Loucy (cell line): ENCODE data around the gene IL16.
"Not testable (repeated sequence)": the region's sequence is repeated elsewhere in the genome, so short reads cannot be mapped to it uniquely, and the experiment has no call there.

Experiments
- H2AFZ ChIP-seq: fragments of 200-600 bp; sonication (generic); 2 replicates; pipeline ENCODE4 v1.6.0; 2016; ENCODE audit warnings: antibody characterized with exemption, mild to moderate bottlenecking, low read length, moderate library complexity
- H3F3A ChIP-seq: fragments of 200-600 bp; 2 replicates; pipeline ENCODE4 v1.6.0; 2016; ENCODE audit warnings: antibody characterized with exemption, low read depth, mild to moderate bottlenecking
- H3K27me3 ChIP-seq: fragments of 200-600 bp; sonication (generic); 2 replicates; pipeline ENCODE4 v1.6.1; 2014; ENCODE audit warnings: low read length, mild to moderate bottlenecking; ENCODE audit not compliant: insufficient read depth, poor library complexity, severe bottlenecking
- H3K36me3 ChIP-seq: fragments of 200-600 bp; sonication (generic); 2 replicates; pipeline ENCODE4 v1.6.1; 2016; ENCODE audit warnings: low read length; ENCODE audit not compliant: insufficient read depth
- H3K4me1 ChIP-seq: fragments of 200-600 bp; sonication (generic); 2 replicates; pipeline ENCODE4 v1.5.1; 2014; ENCODE audit warnings: low read length, mild to moderate bottlenecking; ENCODE audit not compliant: insufficient read depth, poor library complexity, severe bottlenecking
- H3K4me2 ChIP-seq: fragments of 200-600 bp; sonication (generic); 2 replicates; pipeline ENCODE4 v1.6.0; 2014; ENCODE audit warnings: antibody characterized with exemption, low read length, low read depth, mild to moderate bottlenecking; ENCODE audit not compliant: poor library complexity, severe bottlenecking
- H3K4me3 ChIP-seq: fragments of 200-600 bp; sonication (generic); 2 replicates; pipeline ENCODE4 v1.5.1; 2014; ENCODE audit warnings: low read length, mild to moderate bottlenecking, mixed read lengths; ENCODE audit not compliant: poor library complexity, severe bottlenecking
- H3K79me2 ChIP-seq: fragments of 200-600 bp; sonication (generic); 2 replicates; pipeline ENCODE4 v1.6.1; 2014; ENCODE audit warnings: low read length; ENCODE audit not compliant: insufficient read depth
- H3K9ac ChIP-seq: fragments of 200-600 bp; sonication (generic); 2 replicates; pipeline ENCODE4 v1.6.0; 2014; ENCODE audit warnings: mild to moderate bottlenecking, low read depth, low read length, moderate library complexity; ENCODE audit not compliant: poor library complexity, severe bottlenecking
- H3K9me2 ChIP-seq: fragments of 200-600 bp; sonication (generic); replicated peaks from 2 replicates; pipeline ENCODE4 v1.6.1; 2016; ENCODE audit warnings: low read depth, low read length, mixed read lengths
- H3K9me3 ChIP-seq: fragments of 200-600 bp; sonication (generic); 2 replicates; pipeline ENCODE4 v1.6.1; 2014; ENCODE audit warnings: mild to moderate bottlenecking, antibody characterized with exemption, low read length, low read depth; ENCODE audit not compliant: insufficient read depth
- H4K20me1 ChIP-seq: fragments of 200-600 bp; sonication (generic); 2 replicates; pipeline ENCODE4 v1.6.0; 2014; ENCODE audit warnings: antibody characterized with exemption, low read length, mild to moderate bottlenecking; ENCODE audit not compliant: insufficient read depth, poor library complexity, severe bottlenecking
- EZH2phosphoT487 ChIP-seq: fragments of 200-600 bp; IDR thresholded peaks from 2 replicates; pipeline ENCODE4 v1.6.1; 2018; ENCODE audit warnings: antibody characterized with exemption, mild to moderate bottlenecking, moderate library complexity, borderline replicate concordance
- TF ChIP-seq, protein P1 (sequence below): fragments of 200-600 bp; sonication (generic); conservative IDR thresholded peaks from 2 replicates; pipeline ENCODE4 v1.5.1; 2014; ENCODE audit warnings: mild to moderate bottlenecking, antibody characterized with exemption, low read length

Gene IL16

DNA sequence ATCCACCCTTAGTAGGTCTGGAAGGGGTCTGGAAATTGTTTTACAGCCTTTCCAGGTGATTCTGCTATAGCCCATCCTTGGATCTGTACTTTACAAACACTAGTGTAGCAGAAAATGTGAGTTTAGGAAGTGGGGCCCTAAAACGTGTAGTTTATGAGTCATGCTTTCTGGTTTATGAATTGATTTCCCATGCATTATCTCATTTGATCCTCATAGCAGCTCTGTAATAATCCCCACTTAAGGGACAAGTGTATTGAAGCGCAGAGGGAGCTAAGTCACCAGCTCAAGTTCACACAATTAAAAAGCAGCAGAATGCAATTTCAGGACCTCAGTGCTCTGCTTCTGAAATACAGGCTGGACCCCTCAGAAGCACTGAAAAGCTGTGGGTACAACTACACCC is 149.9 kb downstream of the IL16 start:
- Histone ChIP-seq H3K9ac (no peak overlapping the region), H3K9me2 (no peaks in the 10 kb centered on the region), H3K4me1 (no peaks in the 10 kb centered on the region), H3K79me2 (no peaks in the 10 kb centered on the region), H3K36me3 (no peaks in the 10 kb centered on the region), H3F3A (no peaks in the 10 kb centered on the region), H3K9me3 (no peaks in the 10 kb centered on the region), H4K20me1 (no peaks in the 10 kb centered on the region), H3K4me2 (no peak overlapping the region), H2AFZ (no peak overlapping the region), H3K27me3 (no peaks in the 10 kb centered on the region), H3K4me3 (no peak overlapping the region)
- no peak for TF ChIP-seq EZH2phosphoT487
- TF ChIP-seq, protein P1, sequence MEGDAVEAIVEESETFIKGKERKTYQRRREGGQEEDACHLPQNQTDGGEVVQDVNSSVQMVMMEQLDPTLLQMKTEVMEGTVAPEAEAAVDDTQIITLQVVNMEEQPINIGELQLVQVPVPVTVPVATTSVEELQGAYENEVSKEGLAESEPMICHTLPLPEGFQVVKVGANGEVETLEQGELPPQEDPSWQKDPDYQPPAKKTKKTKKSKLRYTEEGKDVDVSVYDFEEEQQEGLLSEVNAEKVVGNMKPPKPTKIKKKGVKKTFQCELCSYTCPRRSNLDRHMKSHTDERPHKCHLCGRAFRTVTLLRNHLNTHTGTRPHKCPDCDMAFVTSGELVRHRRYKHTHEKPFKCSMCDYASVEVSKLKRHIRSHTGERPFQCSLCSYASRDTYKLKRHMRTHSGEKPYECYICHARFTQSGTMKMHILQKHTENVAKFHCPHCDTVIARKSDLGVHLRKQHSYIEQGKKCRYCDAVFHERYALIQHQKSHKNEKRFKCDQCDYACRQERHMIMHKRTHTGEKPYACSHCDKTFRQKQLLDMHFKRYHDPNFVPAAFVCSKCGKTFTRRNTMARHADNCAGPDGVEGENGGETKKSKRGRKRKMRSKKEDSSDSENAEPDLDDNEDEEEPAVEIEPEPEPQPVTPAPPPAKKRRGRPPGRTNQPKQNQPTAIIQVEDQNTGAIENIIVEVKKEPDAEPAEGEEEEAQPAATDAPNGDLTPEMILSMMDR: no peak

DNA sequence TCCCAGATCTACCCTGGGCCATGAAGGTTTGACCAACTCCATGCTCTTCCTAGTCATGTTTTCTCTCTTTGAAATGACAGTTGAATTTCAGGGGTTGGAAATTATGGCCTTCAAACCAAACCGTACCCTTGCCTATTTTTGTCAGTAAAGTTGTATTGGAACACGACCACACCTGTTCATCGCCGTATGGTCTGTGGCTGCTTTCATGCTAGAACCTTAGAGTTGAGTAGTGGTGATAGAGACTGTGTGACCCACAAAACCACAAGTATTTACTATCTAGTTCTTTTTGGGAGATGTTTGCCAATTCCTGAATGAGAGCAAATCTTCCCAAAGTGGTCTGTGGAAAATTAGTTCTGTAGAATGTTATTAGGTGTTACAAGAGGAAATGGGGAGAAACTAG is 151.2 kb downstream of the IL16 start:
- H3K36me3 ChIP-seq: no peaks in the 10 kb centered on the region
- H2AFZ ChIP-seq: no peak overlapping the region
- H3K4me3 ChIP-seq: no peak overlapping the region
- H3K4me1 ChIP-seq: no peaks in the 10 kb centered on the region
- H3K4me2 ChIP-seq: no peak overlapping the region
- no peaks in the 10 kb centered on the region for H3K27me3 ChIP-seq
- no peaks in the 10 kb centered on the region for H3F3A ChIP-seq
- H3K9me3 ChIP-seq: no peaks in the 10 kb centered on the region
- TF ChIP-seq EZH2phosphoT487: no peak
- TF ChIP-seq, protein P1: no peak
- H3K79me2 ChIP-seq: no peaks in the 10 kb centered on the region
- no peak overlapping the region for H3K9ac ChIP-seq
- H4K20me1 ChIP-seq: no peaks in the 10 kb centered on the region
- no peaks in the 10 kb centered on the region for H3K9me2 ChIP-seq

DNA sequence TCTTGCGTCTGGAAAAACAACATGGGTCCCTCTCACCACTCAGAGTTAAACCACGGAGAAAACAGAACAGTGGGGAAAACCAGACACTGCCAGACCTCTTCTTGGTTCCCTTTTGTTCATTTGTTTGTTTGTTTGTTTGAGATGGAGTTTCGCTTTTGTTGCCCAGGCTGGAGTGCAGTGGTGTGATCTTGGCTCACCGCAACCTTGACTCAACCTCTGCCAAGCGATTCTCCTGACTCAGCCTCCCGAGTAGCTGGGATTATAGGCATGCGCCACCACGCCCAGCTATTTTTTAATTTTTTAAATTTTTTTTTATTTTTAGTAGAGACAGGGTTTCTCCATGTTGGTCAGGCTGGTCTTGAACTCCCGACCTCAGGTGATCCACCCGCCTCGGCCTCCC is 152.0 kb downstream of the IL16 start:
- H3K4me2 ChIP-seq: not testable (repeated sequence)

DNA sequence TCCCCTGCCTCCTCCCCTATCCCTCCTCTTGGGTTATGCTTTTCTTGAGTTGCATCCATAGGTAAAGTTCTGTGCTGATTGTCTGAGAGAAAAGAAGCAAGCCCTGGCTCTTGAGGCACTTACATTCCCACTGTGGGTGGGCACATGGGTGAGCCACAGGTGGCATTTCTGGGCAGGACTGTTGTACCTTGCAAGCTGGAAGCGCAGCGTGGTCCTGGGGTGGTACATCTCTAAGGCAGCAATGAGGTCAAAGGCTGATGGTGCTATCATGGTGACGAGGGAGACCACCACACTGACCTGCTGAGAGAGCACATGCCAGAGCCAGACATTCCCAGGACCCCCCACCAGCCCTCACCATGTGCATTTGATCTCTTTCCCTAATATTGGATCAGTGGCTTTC is 152.6 kb downstream of the IL16 start:
- Histone ChIP-seq H3K4me3 (no peak overlapping the region), H4K20me1 (no peaks in the 10 kb centered on the region), H3F3A (no peaks in the 10 kb centered on the region), H3K9me3 (no peaks in the 10 kb centered on the region), H2AFZ (no peak overlapping the region), H3K9ac (no peak overlapping the region), H3K9me2 (no peaks in the 10 kb centered on the region), H3K4me1 (no peaks in the 10 kb centered on the region), H3K36me3 (no peaks in the 10 kb centered on the region), H3K79me2 (no peaks in the 10 kb centered on the region), H3K4me2 (no peak overlapping the region), H3K27me3 (no peaks in the 10 kb centered on the region)
- TF ChIP-seq, protein P1: no peak
- TF ChIP-seq EZH2phosphoT487: no peak

More for the DNA sequence above, 152.0 kb downstream of the IL16 start:
- H3F3A ChIP-seq, H3K4me1 ChIP-seq, H3K27me3 ChIP-seq, H2AFZ ChIP-seq, H3K9me3 ChIP-seq, H3K36me3 ChIP-seq, H3K9ac ChIP-seq, H4K20me1 ChIP-seq, H3K4me3 ChIP-seq, H3K79me2 ChIP-seq, H3K9me2 ChIP-seq: not testable (repeated sequence)
